GM12875 (cell line): ENCODE measurements around the gene SDK1.
"Not testable (repeated sequence)": the region's sequence is repeated elsewhere in the genome, so short reads cannot be mapped to it uniquely, and the experiment has no call there.

Experiments used
- H3K4me3 ChIP-seq: one replicate; pipeline ENCODE4 v1.5.1; 2011; ENCODE audit warnings: low read depth, low read length, control low read depth
- TF ChIP-seq, protein P1 (sequence below): IDR thresholded peaks from 2 replicates; pipeline ENCODE4 v1.5.1; 2011; ENCODE audit warnings: low read depth, mild to moderate bottlenecking, control low read depth, inconsistent platforms, low read length, moderate library complexity, borderline replicate concordance; ENCODE audit not compliant: insufficient read depth

SDK1 gene

GRCh38 chr7:4235596-4235995 is 934.5 kb downstream of the SDK1 start:
- no peak overlapping the region for H3K4me3 ChIP-seq
- TF ChIP-seq, protein P1, sequence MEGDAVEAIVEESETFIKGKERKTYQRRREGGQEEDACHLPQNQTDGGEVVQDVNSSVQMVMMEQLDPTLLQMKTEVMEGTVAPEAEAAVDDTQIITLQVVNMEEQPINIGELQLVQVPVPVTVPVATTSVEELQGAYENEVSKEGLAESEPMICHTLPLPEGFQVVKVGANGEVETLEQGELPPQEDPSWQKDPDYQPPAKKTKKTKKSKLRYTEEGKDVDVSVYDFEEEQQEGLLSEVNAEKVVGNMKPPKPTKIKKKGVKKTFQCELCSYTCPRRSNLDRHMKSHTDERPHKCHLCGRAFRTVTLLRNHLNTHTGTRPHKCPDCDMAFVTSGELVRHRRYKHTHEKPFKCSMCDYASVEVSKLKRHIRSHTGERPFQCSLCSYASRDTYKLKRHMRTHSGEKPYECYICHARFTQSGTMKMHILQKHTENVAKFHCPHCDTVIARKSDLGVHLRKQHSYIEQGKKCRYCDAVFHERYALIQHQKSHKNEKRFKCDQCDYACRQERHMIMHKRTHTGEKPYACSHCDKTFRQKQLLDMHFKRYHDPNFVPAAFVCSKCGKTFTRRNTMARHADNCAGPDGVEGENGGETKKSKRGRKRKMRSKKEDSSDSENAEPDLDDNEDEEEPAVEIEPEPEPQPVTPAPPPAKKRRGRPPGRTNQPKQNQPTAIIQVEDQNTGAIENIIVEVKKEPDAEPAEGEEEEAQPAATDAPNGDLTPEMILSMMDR = no peak

- no peak overlapping the region for H3K4me3 ChIP-seq
- TF ChIP-seq, protein P1 = no peak
Observed at GRCh38 chr7:4236389-4236788, 935.3 kb downstream of the SDK1 start.

- H3K4me3 ChIP-seq = not testable (repeated sequence)
Observed at GRCh38 chr7:4236873-4237272, 935.8 kb downstream of the SDK1 start.

DNA sequence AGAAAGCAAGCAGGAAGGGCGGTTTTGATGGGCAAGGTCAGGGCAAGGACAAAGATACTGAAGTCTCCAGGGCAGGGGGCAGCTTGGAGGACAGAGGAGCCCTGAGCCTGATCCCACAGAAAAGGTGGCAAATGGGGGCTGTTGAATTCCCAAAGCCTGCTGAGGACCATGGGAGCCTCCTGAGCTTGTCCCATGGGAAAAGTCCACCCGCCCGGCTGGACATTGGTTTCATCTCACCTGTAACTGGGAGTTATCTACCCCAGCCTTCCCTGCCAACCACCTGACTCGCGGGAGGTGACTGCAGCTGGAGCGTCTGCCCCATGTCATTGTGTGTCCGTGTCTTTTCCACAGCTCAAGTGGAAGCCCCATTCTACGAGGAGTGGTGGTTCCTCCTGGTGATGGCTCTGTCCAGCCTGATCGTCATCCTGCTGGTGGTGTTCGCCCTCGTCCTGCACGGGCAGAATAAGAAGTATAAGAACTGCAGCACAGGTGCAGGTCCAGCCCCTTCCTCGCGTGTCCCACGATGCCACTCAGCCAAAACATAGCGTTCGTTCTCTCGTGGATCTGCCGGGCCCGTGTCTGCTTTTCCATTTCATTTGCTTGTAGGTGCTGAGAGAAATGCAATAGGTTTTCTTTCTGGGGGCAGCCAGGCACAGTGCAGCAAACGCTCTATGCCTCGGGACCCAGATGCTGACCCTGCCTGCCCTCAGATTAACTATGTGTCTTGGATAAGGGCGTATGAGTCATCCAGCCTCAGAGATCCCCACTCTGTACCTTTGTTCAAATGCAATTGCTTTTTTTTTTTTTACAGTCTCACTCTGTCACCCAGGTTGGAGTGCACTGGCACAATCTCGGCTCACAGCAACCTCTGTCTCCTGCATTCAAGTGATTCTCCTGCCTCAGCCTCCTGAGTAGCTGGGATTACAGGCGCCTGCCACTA is 936.5 kb downstream of the SDK1 start:
- TF ChIP-seq, protein P1 = no peak
- no peak overlapping the region for H3K4me3 ChIP-seq

DNA sequence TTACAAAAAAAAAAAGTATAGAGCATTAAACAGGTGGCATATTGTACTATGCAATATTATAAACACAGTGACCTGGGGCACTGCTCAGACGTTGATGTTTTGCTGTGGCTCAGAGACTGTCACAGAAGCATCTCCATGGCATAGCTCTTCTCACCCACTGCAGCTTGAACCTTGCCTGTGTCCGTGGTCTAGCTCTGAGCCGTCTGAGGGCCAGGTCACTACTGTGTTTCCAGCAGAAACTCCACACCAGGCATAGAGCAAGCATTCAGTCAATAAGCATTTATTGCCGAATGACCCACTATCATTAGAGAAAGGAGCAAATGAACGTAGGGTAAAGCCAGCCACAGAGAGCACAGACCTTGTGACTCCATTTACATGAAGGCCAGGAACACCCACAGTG is 937.8 kb downstream of the SDK1 start:
- H3K4me3 ChIP-seq = no peak overlapping the region
- TF ChIP-seq, protein P1 = no peak

GRCh38 chr7:4240042-4240441 is 939.0 kb downstream of the SDK1 start:
- no peak overlapping the region for H3K4me3 ChIP-seq
- TF ChIP-seq, protein P1 = no peak

DNA sequence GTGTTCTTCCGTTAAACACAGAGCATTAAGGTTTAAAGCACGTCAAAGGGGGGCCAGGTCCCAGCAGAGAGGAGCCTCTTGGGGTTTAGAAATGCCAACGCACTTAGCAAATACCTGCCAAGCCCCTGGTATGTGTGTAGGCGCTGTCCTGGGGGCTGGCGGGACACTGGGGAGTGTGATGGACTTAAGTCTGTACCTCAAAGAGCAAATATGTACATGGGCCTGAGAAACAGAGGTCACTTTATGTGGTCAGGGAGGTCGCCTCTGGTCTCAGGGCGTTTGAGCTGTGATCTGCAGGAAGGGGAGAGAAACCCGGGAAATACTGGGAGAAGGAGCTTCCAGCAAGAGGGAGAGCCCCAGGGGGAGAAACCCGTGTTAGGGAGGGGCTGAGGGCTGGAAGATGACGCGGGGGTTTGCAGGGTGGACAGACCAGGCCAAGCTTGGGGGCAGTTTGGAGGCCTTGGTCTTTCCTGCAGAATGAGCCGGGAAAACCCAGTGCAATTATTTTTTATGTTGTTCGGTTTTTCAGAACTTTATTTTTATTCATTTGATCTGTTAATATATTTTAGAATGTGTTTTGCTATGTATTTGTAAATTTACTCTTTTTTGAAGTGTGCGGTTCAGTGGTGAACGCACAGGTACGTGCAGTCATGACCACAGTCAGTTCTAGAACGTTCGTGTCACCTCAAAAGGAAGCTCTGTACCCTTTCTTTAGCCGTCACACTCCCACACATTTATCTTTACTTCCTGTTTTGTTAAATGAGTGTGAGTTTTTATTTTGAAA is 939.7 kb downstream of the SDK1 start:
- no peak overlapping the region for H3K4me3 ChIP-seq
- TF ChIP-seq, protein P1 = no peak
